NCI-H1092 (cell line): ENCODE results near the gene BMP6.
A peak's percentile ranks its signal among the peaks of the same experiment; 100 is the strongest.

ENCODE experiments used
- DNase-seq: peaks from one replicate; lab custom pipeline; 2025; lab: John Stamatoyannopoulos, UW

Gene BMP6

DNA sequence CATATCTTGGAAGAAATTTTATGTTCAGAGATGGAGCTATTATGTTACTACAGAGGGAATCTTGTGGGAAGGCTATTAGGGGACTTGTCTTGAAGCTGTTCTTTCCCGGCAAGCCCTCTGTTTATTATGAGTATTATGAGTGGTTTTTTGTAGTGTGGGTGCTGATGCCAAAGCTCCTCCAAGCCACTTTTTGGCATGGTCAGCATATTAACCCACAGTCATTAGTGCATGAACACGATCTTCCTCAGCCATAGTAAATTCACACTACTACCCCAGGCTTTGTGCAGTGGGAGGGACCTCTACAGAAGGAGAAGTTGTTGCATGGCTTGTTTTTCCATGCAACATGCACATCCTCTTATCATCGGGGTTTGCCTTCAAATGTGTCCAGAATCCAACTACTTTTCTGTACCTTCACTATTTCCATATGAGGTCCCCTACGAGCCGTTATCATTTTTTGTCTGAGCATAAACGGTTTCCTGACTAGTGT, 6.5 kb upstream of the BMP6 start:
- no peak for DNase-seq

DNA sequence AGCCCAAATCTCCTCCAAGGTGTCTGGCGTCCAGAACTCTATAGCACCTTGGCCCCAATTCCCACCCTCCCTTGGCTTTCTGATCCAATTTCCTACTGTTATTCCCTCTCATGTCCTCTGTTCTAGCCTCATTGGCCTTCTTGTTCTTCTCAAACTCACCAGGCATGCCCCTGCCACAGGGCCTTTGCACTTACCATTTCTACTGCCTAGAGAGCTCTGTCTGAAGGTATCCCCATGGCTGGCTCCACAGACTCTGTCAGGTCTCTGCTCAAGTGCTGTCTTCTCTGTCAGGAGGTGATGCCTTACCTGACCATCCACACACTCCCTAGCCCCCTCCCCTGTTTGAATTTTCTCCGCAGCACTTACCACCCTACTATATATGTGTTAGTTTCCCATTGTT, 5.6 kb upstream of the BMP6 start:
- no peak for DNase-seq

DNA sequence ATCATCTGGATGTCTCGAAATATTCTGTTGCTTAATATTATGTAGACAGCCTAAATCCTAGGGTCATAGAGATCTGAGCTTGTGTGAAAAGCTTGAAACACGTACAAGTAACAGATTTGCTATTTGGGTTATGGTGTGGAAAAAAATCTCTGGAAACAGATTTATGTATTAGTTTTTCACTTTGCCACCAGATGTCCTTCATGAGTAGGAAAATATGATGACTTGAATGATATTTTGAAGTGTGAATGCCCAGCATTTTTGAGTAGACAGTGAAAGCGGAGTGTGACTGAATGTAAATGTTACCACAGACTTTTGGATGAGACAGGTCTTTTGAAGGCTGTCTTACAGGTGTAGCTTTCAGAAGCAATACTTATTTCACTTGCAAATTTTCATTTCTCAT, 4.2 kb upstream of the BMP6 start:
- no peak for DNase-seq

DNA sequence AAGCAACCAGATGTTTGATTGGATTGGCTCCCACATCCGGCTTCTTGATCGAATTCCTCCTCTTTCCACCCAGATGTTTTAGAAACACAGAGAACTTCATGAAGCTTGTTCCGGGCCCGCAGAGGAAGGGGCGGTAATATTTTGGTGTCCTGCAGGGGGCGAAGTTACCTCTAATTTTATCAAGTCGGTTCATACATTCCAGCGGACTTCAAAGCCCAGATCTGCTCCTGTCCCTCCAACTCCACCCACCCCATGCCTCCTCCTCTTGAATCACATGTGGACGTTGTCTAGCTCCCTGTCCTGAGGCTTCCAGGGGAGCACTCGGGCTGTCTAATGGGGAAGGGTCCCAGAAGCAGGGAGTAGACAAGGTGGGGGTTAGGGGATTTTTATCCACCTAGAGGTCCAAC, 2.9 kb upstream of the BMP6 start:
- no peak for DNase-seq

DNA sequence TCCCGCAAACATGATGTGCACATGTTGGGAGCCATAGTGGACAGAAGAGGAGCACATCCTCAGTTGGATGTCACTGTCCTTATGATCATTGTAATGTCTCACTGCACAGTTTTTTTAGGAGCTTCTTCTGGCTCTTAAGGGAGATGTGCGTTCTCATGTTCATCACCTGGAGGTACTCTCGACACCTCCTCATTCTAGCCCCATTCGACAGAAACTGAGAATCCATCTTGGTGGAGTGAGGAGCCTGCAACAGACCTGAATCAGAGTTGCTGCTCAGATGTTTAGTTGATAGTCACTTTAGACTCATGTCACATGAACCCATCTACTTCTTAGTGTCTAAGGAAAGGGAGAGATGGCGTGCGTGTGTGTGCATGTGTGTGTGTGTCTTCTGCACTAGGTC, 2.3 kb upstream of the BMP6 start:
- no peak for DNase-seq

DNA sequence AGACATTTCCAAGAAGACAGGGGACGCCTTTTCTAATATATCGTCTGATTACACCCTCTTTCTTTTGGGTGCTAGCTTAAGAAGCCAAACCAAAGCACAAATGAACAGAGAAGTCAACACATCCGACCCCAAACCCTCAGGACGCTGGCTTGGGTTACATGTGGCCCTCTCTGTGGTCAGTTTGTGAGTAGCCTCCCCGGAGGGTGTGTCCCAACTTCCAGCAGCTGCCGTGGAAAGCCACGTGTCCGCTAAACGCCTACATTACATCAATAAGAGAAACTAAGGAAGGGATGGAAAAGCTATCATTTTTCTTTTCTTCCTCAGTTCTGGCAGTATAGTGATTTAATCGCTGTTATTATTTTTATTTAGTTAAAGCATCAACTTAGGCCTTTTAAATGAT, 487 bp upstream of the BMP6 start:
- DNase-seq: no peak

DNA sequence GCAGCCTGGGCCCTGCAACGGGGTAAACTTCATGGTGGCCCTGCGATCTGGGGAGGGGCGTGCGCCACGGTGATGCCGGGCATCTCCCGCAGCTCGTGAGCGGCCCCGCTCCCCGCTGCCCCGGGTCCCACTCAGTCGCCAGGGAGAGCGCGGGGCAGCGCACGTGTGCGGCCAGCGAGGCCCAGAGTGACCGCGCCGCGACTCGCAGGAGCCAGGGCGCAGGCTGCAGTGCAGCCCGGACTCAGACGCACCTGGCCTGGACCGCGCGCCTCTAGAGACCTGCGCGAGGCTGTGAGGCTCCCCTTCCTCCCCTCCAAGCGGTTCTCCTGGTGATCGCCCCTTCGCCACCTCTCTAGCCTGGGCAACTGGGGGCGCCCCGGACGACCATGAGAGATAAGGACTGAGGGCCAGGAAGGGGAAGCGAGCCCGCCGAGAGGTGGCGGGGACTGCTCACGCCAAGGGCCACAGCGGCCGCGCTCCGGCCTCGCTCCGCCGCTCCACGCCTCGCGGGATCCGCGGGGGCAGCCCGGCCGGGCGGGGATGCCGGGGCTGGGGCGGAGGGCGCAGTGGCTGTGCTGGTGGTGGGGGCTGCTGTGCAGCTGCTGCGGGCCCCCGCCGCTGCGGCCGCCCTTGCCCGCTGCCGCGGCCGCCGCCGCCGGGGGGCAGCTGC, 652 bp downstream of the BMP6 start:
- no peak for DNase-seq

DNA sequence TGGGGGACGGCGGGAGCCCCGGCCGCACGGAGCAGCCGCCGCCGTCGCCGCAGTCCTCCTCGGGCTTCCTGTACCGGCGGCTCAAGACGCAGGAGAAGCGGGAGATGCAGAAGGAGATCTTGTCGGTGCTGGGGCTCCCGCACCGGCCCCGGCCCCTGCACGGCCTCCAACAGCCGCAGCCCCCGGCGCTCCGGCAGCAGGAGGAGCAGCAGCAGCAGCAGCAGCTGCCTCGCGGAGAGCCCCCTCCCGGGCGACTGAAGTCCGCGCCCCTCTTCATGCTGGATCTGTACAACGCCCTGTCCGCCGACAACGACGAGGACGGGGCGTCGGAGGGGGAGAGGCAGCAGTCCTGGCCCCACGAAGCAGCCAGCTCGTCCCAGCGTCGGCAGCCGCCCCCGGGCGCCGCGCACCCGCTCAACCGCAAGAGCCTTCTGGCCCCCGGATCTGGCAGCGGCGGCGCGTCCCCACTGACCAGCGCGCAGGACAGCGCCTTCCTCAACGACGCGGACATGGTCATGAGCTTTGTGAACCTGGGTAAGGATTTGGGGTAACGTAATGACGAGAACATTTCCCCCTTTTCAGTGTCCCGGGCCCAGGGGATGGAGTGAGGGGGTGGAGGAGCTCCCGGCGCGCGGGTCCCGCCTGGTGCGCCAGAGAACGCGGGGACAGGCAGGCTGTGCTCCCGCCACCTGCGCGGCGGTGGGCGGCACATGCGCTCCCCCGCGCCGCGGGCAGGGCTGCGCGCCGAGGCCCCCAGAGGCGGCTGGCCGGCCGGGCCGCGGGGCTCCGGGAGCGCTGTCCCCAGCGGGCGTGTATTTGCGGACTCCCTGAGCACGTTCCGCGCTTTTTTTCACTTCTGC, 1.4 kb downstream of the BMP6 start:
- DNase-seq: no peak

DNA sequence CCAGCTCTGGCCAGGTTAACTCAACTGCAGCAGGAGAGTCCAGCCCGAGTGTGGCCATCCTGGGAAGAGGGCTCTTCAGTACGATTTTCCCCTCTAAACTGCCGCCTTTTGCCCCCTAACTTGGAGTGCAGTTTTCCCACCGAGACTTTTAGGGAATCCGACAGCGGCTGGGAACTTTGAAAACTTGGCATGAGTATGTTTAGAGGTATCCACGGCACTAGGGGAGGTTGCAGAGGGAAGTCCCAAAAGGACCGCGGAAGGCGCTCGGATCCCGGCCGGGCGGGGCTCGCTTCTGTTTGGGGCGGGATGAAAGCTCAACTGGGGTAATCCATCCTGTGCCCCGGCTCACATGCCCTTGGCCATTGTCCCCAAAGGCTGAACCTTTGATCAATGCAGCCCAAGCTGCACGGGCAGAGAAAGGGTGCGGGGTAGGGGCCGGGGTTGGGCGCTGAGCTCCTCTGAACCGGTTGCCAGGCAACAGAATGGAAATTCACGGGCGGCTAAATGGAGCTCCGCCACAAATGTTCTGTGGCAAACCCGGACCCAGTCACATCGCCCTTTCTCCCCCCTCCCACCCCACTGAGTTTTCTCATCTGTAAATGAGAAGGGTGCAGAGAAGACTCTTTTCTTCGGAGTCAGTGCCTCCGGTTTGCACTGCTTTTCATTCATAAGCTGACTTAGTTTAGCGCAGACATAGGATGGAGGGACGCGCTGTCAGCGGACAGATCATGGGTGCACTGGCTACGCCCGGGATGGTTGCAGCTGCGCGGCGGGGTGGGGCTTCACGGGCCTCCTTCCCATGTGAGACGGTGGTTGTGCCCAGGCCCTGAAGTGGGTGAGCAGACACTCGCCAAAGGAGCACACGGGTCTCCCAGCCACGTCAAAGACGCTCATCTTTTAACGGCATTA, 2.3 kb downstream of the BMP6 start:
- no peak for DNase-seq

DNA sequence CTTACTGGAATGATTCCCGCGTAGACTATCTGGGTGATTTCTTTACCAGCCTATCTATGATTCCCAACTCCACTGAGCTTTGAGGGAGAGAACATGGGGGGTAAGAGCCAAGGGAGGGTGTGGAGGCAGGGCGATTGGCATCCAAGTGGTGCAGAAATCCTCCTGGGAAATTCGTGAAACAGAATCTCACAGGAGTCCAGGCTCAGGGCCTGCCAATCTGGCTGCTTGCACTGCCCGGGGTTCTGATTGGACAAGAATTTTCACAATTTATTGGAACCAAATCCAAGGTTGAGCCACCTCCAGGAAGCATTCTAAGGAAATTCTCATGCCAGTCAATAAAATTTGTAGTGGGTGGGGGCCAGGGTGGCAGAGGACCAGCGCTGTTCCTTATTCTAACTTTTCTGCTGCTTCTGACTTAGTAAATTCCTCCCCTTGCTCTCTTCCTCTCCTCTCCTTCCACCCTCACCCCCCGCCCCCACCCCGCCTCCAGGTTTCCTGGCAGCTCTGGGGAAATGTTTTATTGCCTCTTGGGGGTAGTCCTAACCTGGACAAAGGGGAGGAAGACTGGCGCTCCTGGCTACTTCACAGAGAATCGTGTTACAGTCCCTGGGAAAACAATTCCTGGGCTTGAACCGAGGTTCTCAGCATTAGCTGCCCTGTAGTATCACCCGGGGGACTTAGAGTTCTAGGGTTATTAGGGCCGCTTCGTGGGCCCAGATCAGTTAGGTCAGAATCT, 3.1 kb downstream of the BMP6 start:
- no peak for DNase-seq

DNA sequence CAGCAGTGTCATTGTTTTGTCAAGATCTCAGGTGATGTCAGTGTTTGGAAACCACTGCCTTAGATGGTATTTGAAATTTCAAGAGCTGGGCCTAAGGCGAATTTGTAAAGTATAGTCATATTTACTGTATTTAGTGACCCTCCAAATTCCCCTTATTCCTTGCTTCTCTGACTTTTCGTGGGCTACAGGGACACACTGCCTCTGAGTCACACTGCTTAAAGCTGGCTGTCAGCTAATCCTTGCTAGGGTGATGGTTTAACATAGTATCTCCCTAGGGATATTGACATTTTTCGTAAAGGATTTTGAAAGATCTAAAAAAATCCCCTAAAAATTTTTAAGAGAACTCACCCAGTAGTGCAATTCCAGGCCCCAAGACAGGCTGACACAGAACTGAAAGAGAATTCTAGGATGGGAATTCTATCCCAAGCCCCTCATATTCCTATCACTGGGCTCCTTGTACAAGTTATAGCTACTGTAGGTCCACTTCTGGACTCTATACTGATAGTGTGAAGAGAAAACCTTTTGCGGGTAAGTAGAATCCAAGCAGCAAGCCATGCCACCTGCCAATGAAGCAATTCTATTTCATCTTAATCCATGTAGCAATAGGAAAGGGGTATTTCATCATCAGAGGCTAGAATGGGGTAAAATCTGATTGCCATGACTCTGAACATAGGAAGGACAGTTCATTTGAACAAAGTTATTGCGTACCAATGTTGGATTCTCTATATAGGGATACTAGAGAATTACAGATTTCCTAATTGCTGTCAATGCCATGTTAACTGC, 4.3 kb downstream of the BMP6 start:
- DNase-seq: no peak

DNA sequence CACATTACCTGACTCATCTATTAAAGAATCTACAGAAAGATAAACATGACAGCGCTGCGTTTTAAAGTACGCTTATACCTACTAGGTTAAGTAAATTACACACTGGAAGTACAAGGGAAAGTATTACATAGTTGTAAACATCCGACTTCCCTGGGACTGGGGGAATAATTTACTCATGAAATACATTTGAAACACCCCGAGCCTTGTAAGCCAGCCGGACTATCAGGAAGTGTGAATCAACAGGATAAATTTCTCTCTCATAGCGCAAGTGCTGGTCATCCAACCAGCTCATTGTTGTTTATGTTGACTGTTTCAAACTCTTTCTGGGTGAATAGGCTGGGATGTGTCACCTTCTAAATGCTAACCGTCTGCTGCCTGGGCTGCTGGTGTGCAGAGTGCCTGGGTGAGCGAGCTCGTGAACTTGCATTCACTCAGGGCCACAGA, 4.9 kb downstream of the BMP6 start:
- DNase-seq: no peak

DNA sequence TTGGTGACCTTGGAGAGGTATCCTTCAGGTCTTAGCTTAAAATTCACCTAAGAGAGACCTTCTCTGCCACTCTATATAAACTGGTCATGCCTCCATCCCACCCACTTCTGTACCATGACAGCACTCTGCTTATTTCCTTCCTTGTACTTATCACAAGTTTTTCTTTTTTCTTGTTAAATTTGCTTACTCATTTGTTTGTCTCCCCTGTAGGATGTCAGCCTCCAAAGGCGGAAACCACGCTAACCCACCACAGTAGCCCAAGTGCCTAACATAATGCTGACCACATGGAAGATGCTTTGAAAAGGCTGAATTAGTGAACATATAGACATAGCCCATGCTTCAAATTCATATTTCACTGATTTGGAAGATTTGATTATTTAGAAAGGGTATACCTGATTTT, 5.4 kb downstream of the BMP6 start:
- no peak for DNase-seq

DNA sequence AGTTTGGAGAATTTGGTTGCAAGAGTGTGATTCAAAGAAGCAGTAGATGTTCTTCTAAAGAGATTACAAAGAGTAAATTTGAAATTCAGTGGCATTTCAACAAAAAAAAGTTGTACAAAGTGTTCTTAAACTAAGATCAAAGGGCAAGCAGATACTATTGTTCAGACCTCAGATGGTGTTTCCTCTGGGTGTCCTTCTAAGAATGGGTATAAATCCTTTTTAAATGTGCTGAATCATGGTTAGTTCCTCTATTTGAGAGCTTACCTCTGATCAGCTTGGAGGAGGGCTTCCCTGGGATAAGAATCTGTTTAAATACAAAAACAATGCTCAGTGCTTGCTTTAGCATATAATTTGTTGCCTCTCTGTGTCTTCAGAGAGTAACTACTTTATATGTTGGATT, 6.3 kb downstream of the BMP6 start:
- DNase-seq: no peak

DNA sequence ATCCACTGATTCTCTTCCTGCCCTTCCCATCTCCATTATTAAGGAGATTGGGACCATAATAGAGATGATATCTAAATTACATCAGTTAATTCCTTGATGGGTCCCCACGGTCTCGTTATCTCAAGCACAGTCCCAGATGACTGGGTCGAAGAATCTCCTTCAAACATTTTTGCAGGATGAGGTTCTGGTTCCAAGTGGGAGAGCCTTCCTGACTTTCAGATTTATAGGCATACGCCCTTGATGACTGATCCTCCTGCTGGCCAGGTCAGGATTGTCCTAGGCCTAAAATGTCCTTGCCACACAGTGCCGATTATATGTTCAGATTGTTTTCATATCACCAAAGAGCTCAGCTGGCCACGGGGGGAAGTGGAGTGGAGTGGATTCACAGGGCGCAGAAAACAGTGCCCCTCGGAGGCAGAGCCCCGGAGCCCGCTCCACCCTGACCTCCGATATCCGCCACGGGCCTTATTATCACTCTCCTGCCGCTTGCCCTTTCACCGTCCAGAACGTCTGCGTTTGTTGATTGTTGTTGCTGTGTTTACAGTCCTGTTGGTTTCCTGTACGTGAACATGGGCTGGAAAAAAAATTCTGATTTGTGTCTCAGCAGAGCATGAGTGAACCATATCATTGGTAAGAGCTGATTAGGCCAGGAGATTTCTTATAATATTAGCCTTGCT, 8.9 kb downstream of the BMP6 start:
- DNase-seq: no peak

DNA sequence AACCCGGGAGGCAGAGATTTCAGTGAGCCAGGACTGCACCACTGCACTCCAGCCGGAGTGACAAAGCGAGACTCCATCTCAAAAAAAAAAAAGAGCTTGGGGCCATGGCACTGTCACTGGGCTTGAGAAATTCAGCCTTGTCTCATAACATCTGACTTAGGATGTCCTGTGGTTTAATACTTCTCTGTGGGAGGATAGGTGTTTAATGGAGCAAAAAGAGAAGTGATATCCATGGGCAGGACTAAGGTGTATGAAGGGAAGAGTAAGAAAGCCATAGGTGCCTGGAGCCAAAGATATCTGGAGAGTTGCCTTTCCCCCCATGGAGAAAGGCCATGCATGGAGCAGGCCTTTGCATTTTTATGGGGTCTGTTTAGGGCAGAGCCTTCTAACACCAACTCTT, 11.2 kb downstream of the BMP6 start:
- no peak for DNase-seq

DNA sequence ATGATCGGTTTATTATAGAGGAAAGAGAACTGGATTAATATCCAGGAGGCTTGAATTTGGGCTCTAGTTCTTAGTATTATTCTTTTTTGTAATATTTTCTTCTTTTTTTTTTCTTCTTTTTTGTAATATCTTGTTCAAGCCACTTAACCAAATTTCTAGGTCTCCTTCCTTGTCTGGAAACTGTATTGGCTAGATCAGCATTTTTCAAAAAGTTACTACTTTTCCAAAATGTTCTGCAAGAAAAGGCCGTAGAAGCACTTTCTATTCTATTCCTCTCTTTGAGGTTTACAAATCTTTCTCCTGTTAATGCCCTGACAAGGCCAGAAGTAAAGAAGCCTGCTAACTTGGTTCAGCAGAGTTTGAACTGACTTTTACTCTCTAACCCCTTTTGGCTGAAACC, 12.0 kb downstream of the BMP6 start:
- DNase-seq: no peak

DNA sequence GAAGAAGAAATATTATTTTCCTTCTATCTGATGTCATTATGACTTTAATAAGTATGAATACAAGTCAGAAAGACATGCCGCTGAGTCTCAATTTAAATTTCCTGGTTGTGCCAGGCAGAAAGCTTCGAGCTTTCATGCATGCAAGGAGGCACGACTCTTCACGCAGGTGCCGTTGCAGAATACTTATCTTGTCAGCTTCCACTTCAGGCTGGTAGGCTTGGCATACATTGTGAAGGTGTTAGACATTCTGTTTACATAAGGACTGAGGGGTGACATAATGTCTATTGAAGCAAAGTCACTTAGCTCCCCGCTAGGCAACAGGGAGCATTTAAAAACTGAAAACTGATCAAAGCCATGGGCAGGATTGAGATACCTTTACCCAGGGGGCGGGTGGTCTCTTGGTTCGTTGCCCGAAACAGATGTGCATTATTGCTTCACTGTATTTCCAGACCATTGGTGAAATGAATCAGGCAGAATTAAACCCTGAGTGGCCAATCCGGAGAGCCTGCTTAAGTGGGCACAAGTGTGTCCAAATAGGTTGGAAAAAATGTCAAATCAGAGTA, 16.4 kb downstream of the BMP6 start:
- DNase-seq: peak; percentile 33

DNA sequence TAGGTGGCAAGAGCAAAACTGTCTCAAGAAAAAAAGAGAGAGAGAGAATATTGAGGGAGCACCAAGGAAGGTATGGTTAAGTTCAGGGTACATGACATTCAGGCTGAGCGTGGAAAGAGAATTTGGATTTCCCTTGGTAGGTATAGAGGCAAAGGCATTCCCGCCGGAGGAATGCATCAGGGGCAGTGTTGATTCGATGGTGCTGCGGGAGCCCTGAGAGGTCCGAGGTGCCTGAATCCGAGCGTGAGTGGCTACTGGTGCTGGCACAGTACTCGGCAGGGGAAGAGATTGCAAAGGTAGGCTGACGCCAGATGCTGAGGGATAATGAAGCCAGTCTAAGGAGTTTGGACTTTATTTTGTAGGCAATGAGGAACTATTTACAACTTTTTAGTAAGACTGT, 20.0 kb downstream of the BMP6 start:
- DNase-seq: no peak

DNA sequence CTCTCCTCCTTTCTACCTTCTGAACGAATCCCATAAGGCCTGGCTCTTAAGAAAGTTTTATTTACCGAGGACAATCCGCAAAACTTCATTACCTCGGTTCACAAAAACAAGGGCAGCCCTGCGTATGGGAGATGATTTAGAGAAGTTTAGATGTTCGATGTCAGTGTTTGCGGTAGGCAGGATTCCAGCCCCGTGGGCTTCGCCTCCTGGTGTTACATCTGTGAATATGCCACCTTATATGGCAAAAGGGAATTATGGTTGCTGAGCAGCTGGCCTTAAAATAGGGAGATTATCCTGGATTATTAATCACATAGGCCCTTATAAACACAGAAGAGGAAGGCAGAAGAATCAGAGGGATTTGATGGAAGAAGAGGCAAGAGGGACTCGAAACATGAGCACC, 21.1 kb downstream of the BMP6 start:
- DNase-seq: no peak
